Pancreas (tissue), 10 donors: Measurements from ENCODE around the gene SIGLEC10. TPM values are rescaled to one million over a fixed set of nuclear protein-coding genes. Genes with fewer than 3 reads are reported as not detected.
A peak's percentile ranks its signal among the peaks of the same experiment; 100 is the strongest.
"Not testable (repeated sequence)": the region's sequence is repeated elsewhere in the genome, so short reads cannot be mapped to it uniquely, and the experiment has no call there.

Experiments
- ATAC-seq, 4 donors: fragments of 200-7000 bp; cut with Tn5 transposase; one replicate each; pipeline versions ENCODE4 v1.8.0 to v1.9.1; 2020; ENCODE audit warnings: mild to moderate bottlenecking in 4 of 4, moderate library complexity in 4 of 4
- DNase-seq, 6 donors: peaks; one replicate each; pipeline ENCODE4 v3.0.0-alpha.2; 2020
- FAIRE-seq: peaks from 2 replicates; lab custom pipeline; 2012; peaks lifted over from hg19 to GRCh38; lab: Jason Lieb, UNC
- H3K27ac ChIP-seq, 4 donors: fragments of 200-600 bp; sonication (generic); 1 replicate in 3 of 4; 2 replicates in 1 of 4; pipeline versions ENCODE4 v1.5.0 to v1.8.0; 2020
- H3K27me3 ChIP-seq, 4 donors: fragments of 200-600 bp; one replicate each; pipeline ENCODE4 v1.8.0; 2021
- H3K36me3 ChIP-seq, 3 donors: fragments of 200-600 bp; sonication (generic) in 1 of 3; one replicate each; pipeline versions ENCODE4 v1.5.0 to v1.8.0; 2020 to 2021
- H3K4me1 ChIP-seq, 3 donors: fragments of 200-600 bp; one replicate each; pipeline ENCODE4 v1.8.0; 2021
- H3K4me3 ChIP-seq, 4 donors: fragments of 200-600 bp; sonication (generic) in 2 of 4; one replicate each; pipeline versions ENCODE4 v1.5.0 to v1.8.0; 2020 to 2021
- H3K9me3 ChIP-seq, 4 donors: fragments of 200-600 bp; one replicate each; pipeline ENCODE4 v1.8.0; 2021
- WGBS, 2 donors: extraction: QIAGEN DNeasy Blood & Tissue Kit; methylation state at CpG; one replicate each; pipeline ENCODE4 v1.1.7; 2013; 5-methylcytosine and 5-hydroxymethylcytosine counted together
- intact Hi-C, 3 donors: fragments of 100-400 bp; cut with DNase I; formaldehyde crosslinking; loops; one replicate each; pipeline versions ENCODE4 v1.11.1 to v1.14.2; 2022
- polyA plus RNA-seq, 2 donors: library from polyadenylated mRNA; stranded (reverse); fragments of 200-250 nt; gene quantifications; one replicate each; pipeline ENCODE4 v1.2.3, GENCODE V29; 2013
- total RNA-seq, 6 donors: library from RNA; stranded (reverse); fragmentation: NEBNext Ultra II Directional in 4 of 6; extraction: Animal tissue kit (Norgen Biotek cat#: 25700) in 4 of 6; gene quantifications; one replicate each; pipeline versions ENCODE4 v1.2.1 to v1.2.4, GENCODE V29; 2021 to 2023
- TF ChIP-seq, protein P1 (sequence below), 4 donors: fragments of 200-600 bp; sonication (generic) in 3 of 4; IDR thresholded peaks; one replicate each; pipeline versions ENCODE4 v1.5.0 to v1.8.0; 2021; ENCODE audit warnings: antibody characterized with exemption in 4 of 4
- donor health status: healthy with polysubstance abuse.
- donor health status: DM: no; HTN: no; CAD: no; lungs with moderate emphysema.
- donor health status: DM: no; HTN: no; CAD: no.
- donor health status: control.
- donor health status: control.
- donor health status: Bipolar disorder and iron deficiency.
- donor health status: DM: yes; HTN: yes; CAD: no.
- donor health status: DM: no; HTN: no; CAD: no.
- donor health status: DM: no; HTN: no; CAD: no.
- donor health status: DM: yes; HTN: yes; CAD: no.

The SIGLEC10 gene
- total and polyA plus RNA-seq, 8 donors = 0.08 to 10.1 (median 1.7) TPM

DNA sequence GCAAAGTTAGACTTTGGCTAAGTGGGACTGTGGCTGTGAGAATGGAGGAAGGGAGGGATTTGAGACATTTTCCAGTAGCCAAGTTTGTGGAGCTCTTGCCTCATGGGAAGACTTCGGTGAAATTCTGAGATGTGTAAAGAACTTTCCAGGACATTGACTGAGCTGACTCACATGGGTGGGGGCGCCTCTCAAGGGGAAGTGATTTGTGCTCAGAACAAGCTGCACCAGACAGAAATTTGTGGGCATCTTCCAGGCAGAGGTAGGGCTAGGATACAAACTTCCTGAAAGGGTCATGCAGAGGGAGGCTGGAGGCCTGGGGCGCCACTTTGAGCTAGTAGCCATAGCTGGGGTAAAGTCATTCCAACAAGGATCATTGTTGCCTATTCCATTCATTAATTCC lies 9.8 kb upstream of the SIGLEC10 start:
- TF ChIP-seq, protein P1, sequence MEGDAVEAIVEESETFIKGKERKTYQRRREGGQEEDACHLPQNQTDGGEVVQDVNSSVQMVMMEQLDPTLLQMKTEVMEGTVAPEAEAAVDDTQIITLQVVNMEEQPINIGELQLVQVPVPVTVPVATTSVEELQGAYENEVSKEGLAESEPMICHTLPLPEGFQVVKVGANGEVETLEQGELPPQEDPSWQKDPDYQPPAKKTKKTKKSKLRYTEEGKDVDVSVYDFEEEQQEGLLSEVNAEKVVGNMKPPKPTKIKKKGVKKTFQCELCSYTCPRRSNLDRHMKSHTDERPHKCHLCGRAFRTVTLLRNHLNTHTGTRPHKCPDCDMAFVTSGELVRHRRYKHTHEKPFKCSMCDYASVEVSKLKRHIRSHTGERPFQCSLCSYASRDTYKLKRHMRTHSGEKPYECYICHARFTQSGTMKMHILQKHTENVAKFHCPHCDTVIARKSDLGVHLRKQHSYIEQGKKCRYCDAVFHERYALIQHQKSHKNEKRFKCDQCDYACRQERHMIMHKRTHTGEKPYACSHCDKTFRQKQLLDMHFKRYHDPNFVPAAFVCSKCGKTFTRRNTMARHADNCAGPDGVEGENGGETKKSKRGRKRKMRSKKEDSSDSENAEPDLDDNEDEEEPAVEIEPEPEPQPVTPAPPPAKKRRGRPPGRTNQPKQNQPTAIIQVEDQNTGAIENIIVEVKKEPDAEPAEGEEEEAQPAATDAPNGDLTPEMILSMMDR (IDR thresholded peaks at IDR 0.05) = no peak
- Histone ChIP-seq H3K27me3 (no peaks in the 10 kb centered on the region), H3K4me1 (no peaks in the 10 kb centered on the region), H3K27ac (no peak overlapping the region), H3K36me3 (no peaks in the 10 kb centered on the region), H3K9me3 (no peaks in the 10 kb centered on the region), H3K4me3 (no peak overlapping the region)
- WGBS, 2 donors = 53 to 58% methylated on average over 3 of the region's 3 CpGs
- DNase-seq = no peak
- ATAC-seq = no peak
- no peak for FAIRE-seq
- intact Hi-C loops = loop anchor here in 1 of 3 donors (10.0 kb wide), 1 partner anchor 92 kb away; no protein-coding TSS in a partner anchor

DNA sequence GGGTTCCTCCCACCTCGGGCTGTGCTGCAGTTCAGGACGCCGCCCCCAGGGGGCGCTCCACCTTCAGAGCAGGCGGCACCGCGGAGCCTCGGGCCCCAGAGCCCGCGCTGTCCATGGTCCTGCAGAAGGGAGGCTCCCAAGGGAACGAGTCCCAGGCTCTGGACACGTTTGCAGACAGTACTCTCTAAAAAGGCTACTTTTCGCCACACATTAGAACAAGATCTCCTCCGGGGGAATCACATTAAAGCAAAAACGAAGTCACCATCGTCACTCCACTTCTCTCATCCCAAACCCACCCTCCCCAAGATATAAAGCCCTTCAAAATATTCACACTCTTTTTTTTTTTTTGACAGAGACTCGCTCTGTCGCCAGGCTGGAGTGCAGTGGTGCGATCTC lies 4.6 kb upstream of the SIGLEC10 start:
- no peak for FAIRE-seq
- ATAC-seq = peak; percentile 83 to 97 (median 96)
- intact Hi-C loops = loop anchor here in 1 of 3 donors (10.0 kb wide), 1 partner anchor 87 kb away; no protein-coding TSS in a partner anchor
- Histone ChIP-seq H3K27me3 (peaks cover 0 to 4% (median 0%) of the 10 kb centered on the region in 4 donors), H3K4me3 (no peak overlapping the region), H3K36me3 (no peaks in the 10 kb centered on the region), H3K27ac (no peak overlapping the region), H3K9me3 (no peaks in the 10 kb centered on the region), H3K4me1 (no peaks in the 10 kb centered on the region)
- 6 to 9% methylated on average over 19 of the region's 19 CpGs for WGBS, 2 donors
- DNase-seq = peak; percentile 67 to 98 (median 84)
- TF ChIP-seq, protein P1 (IDR thresholded peaks at IDR 0.05) = peak; percentile 92 to 100 (median 96)

DNA sequence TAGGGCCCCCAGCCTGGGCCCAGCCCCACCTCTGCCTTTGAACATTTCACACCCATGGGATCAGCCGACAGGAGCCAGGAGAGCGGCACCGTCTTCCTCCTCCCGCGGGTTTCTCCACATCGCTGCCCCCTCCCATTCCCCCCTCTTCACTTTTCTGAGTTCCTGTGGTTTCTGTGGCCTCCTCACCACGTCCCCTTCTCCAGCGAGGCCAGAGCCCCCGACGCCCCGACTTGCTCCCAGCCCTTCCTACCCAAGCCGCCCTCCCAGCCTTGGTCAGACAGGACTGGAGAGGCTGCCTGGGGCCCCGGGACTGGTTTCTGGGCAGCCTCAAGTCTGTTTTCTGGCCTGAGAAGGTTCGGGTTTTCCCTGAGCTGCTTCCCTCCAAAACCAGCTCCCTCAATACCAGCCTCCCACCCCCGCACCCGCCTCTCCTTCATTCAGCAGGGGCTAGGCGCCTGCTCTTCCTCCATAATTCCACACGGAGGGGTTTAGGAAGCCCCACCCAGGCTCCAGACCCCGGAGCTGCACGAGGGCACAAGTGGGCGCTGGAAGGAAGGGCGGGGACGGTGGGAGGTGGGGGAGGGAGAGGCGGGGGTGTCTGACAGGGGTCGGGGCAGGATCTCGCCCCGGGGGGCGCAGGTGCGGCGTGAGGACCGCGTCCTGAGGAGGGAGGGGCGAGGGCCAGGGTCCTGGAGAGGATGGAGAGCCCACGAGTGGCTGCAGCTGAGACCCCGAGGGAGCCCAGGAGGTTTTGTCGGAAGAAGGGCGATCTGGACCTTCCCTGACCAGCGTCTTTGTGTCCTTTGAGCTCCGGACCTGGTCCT lies 4.0 kb upstream of the SIGLEC10 start:
- H3K27me3 ChIP-seq = peaks cover 0 to 4% (median 0%) of the 10 kb centered on the region in 4 donors
- ATAC-seq (no peak), FAIRE-seq (no peak), DNase-seq (peak in 1 of 6 donors; percentile 48)
- TF ChIP-seq, protein P1 (IDR thresholded peaks at IDR 0.05) = no peak
- H3K4me1 ChIP-seq = no peaks in the 10 kb centered on the region
- no peaks in the 10 kb centered on the region for H3K36me3 ChIP-seq
- H3K4me3 ChIP-seq = no peak overlapping the region
- H3K27ac ChIP-seq = no peak overlapping the region
- 10 to 13% methylated on average over 26 to 39 of the region's 39 CpGs for WGBS, 2 donors
- H3K9me3 ChIP-seq = no peaks in the 10 kb centered on the region
- intact Hi-C loops = loop anchor here in 1 of 3 donors (10.0 kb wide), 1 partner anchor 87 kb away; no protein-coding TSS in a partner anchor

DNA sequence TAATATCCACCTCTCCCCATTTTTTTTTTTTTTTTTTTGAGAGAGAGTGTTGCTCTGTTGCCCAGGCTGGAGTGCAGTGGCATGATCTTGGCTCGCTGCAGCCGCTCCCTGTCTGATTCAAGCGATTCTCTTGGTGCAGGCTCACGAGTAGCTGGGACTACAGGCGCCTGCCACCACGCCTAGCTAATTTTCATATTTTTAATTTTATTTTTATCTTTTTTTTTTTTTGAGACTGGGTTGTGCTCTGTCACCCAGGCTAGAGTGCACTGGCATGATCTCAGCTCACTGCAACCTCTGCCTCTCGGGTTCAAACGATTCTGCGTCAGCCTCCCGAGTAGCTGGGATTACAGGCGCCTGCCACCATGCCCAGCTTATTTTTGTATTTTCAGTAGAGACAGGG lies 3.1 kb upstream of the SIGLEC10 start:
- WGBS, 2 donors = 71 to 86% methylated on average over 11 of the region's 11 CpGs
- not testable (repeated sequence) for H3K27me3 ChIP-seq, H3K4me1 ChIP-seq, ATAC-seq, DNase-seq, H3K27ac ChIP-seq, H3K36me3 ChIP-seq, H3K9me3 ChIP-seq, FAIRE-seq, H3K4me3 ChIP-seq
- intact Hi-C loops = loop anchor here in 1 of 3 donors (10.0 kb wide), 1 partner anchor 86 kb away; no protein-coding TSS in a partner anchor

DNA sequence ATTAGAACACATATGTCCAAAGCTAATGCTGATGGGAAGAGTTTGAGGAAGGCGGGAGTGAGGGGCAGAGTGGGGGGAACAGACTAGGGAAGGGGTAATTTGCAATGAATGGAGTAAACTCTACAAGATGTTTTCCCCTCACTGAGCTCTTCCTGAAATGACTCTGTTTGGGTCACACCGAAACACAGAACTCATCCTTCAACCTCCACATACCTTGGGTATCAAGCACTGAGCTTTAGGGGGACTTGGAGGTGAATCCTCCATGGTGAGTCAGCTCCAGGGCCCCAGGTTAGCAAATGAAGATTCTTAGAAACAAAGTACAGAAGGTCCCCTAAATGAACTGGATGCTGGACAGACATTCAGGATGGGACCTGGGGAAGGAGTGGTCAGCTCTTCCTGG lies 1.3 kb upstream of the SIGLEC10 start:
- peaks cover 0 to 4% (median 0%) of the 10 kb centered on the region in 4 donors for H3K27me3 ChIP-seq
- 71 to 85% methylated on average over 2 of the region's 2 CpGs for WGBS, 2 donors
- DNase-seq = no peak
- intact Hi-C loops = no loop called here
- no peak overlapping the region for H3K27ac ChIP-seq
- no peaks in the 10 kb centered on the region for H3K36me3 ChIP-seq
- TF ChIP-seq, protein P1 (IDR thresholded peaks at IDR 0.05) = no peak
- FAIRE-seq = no peak
- no peak for ATAC-seq
- H3K9me3 ChIP-seq = no peaks in the 10 kb centered on the region
- no peaks in the 10 kb centered on the region for H3K4me1 ChIP-seq
- H3K4me3 ChIP-seq = no peak overlapping the region
